ENCODE measurements around the gene GNAS. TPM values are rescaled to one million over a fixed set of nuclear protein-coding genes. Genes with fewer than 3 reads are reported as not detected.
"Not testable (repeated sequence)": the region's sequence is repeated elsewhere in the genome, so short reads cannot be mapped to it uniquely, and the experiment has no call there.

Gene GNAS
- total RNA-seq, 2 donors from 2014 or later, result 462 to 623 TPM

DNA sequence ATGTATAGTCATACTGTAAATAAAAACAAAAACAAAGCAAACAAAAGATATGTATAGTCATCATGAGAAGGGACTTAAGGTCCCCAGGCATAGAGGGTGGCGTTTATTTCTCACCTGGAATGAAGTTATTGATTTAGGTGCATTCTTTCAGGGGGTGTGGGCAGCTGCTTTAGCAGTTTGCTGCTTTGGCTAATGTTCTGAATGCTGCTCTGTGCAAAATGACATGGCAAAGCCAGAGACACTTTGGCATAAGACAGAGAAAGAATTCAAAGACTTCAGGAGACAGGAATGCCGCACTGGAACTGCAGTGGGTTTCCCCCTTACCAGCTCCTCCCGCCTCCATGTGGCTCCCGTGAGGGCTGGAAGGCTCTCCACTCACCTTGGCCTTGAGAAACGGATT is 92.1 kb downstream of the GNAS start:
- Histone ChIP-seq H3K27ac (peak overlapping the region; percentile 30 to 70 (median 54)), H3K4me3 (no peak overlapping the region), H3K9me3 (no peaks in the 10 kb centered on the region), H3K36me3 (replicated peaks in 1 of 2; ENCODE audit: insufficient read depth in 1 of 2, low read depth in 2 of 2) (no peaks in the 10 kb centered on the region), H3K4me1 (peaks cover 13% of the 10 kb centered on the region), H3K27me3 (no peaks in the 10 kb centered on the region)
- intact Hi-C loops (cut with DNase I), result no loop called here
- WGBS, 2 donors, result 42 to 43% methylated on average over 5 of the region's 5 CpGs
- ATAC-seq (peak; percentile 84), DNase-seq (peak; percentile 7 to 54 (median 32))
- TF ChIP-seq CTCF (IDR thresholded peaks at IDR 0.05) (no peak), POLR2A (IDR thresholded peaks at IDR 0.05) (peak in 1 of 3 donors; percentile 20)

GRCh38 chr20:58945965-58946631 is 93.6 kb downstream of the GNAS start:
- Histone ChIP-seq H3K27me3 (no peaks in the 10 kb centered on the region), H3K27ac (no peak overlapping the region), H3K36me3 (replicated peaks in 1 of 2; ENCODE audit: insufficient read depth in 1 of 2, low read depth in 2 of 2) (no peaks in the 10 kb centered on the region), H3K4me3 (no peak overlapping the region), H3K9me3 (no peaks in the 10 kb centered on the region), H3K4me1 (peaks cover 13% of the 10 kb centered on the region)
- no peak for DNase-seq
- intact Hi-C loops (cut with DNase I), result no loop called here
- ATAC-seq, result no peak
- TF ChIP-seq CTCF (IDR thresholded peaks at IDR 0.05), result no peak
- TF ChIP-seq POLR2A (IDR thresholded peaks at IDR 0.05), result no peak
- WGBS, 2 donors, result 73 to 75% methylated on average over 10 of the region's 10 CpGs

GRCh38 chr20:58947797-58948388 is 95.4 kb downstream of the GNAS start:
- H3K4me3 ChIP-seq; ATAC-seq; DNase-seq; H3K36me3 ChIP-seq (replicated peaks in 1 of 2; ENCODE audit: insufficient read depth in 1 of 2, low read depth in 2 of 2); intact Hi-C loops (cut with DNase I); H3K9me3 ChIP-seq; H3K27me3 ChIP-seq; H3K27ac ChIP-seq: not testable (repeated sequence)
- peaks cover 13% of the 10 kb centered on the region for H3K4me1 ChIP-seq
- 79 to 81% methylated on average over 7 of the region's 7 CpGs for whole genome bisulfite sequencing, 2 donors

- no peak overlapping the region for H3K27ac ChIP-seq
- no peaks in the 10 kb centered on the region for H3K4me1 ChIP-seq
- no peaks in the 10 kb centered on the region for H3K27me3 ChIP-seq
- TF ChIP-seq CTCF (IDR thresholded peaks at IDR 0.05) (no peak), POLR2A (IDR thresholded peaks at IDR 0.05) (no peak)
- no peak for ATAC-seq
- intact Hi-C loops (cut with DNase I), result no loop called here
- no peaks in the 10 kb centered on the region for H3K36me3 ChIP-seq (replicated peaks in 1 of 2; ENCODE audit: insufficient read depth in 1 of 2, low read depth in 2 of 2)
- no peaks in the 10 kb centered on the region for H3K9me3 ChIP-seq
- H3K4me3 ChIP-seq, result no peak overlapping the region
- DNase-seq, result no peak
- 70 to 75% methylated on average over 5 of the region's 5 CpGs for WGBS, 2 donors
These were observed 98.1 kb downstream of the GNAS start for GRCh38 chr20:58950603-58951002.

GRCh38 chr20:58953050-58953449 is 100.5 kb downstream of the GNAS start:
- DNase-seq, result no peak
- H3K9me3 ChIP-seq, result no peaks in the 10 kb centered on the region
- no peaks in the 10 kb centered on the region for H3K36me3 ChIP-seq (replicated peaks in 1 of 2; ENCODE audit: insufficient read depth in 1 of 2, low read depth in 2 of 2)
- H3K27ac ChIP-seq, result no peak overlapping the region
- ATAC-seq, result no peak
- H3K27me3 ChIP-seq, result no peaks in the 10 kb centered on the region
- H3K4me1 ChIP-seq, result no peaks in the 10 kb centered on the region
- H3K4me3 ChIP-seq, result no peak overlapping the region
- intact Hi-C loops (cut with DNase I), result no loop called here
- no peak for TF ChIP-seq CTCF (IDR thresholded peaks at IDR 0.05)
